H9 (cell line): ENCODE results near the gene CCDC159. TPM values are rescaled to one million over a fixed set of nuclear protein-coding genes. Genes with fewer than 3 reads are reported as not detected.

Experiments
- DNase-seq: peaks from one replicate; pipeline ENCODE4 v3.0.0-alpha.2; 2017
- H2AFZ ChIP-seq: one replicate; pipeline ENCODE4 v1.6.1; 2013; ENCODE audit warnings: mild to moderate bottlenecking, low read length, control low read depth, moderate library complexity
- H2AK5ac ChIP-seq: 2 replicates; pipeline ENCODE4 v1.6.1; 2013; ENCODE audit warnings: low read length, control low read depth, mixed read lengths; ENCODE audit not compliant: insufficient read length
- H2BK120ac ChIP-seq: one replicate; pipeline ENCODE4 v1.6.1; 2013; ENCODE audit warnings: low read depth, mild to moderate bottlenecking, low read length, control low read depth, inconsistent platforms; ENCODE audit not compliant: poor library complexity, severe bottlenecking
- H2BK12ac ChIP-seq: 2 replicates; pipeline ENCODE4 v1.6.1; 2013; ENCODE audit warnings: low read length, control low read depth, mixed read lengths, low read depth; ENCODE audit not compliant: insufficient read length
- H2BK15ac ChIP-seq: 2 replicates; pipeline ENCODE4 v1.6.1; 2013; ENCODE audit warnings: low read depth, low read length, control low read depth
- H2BK20ac ChIP-seq: one replicate; pipeline ENCODE4 v1.6.1; 2013; ENCODE audit warnings: low read depth, mild to moderate bottlenecking, low read length, control low read depth, inconsistent platforms; ENCODE audit not compliant: poor library complexity, severe bottlenecking
- H2BK5ac ChIP-seq: 2 replicates; pipeline ENCODE4 v1.6.1; 2013; ENCODE audit warnings: low read length, control low read depth, mixed read lengths; ENCODE audit not compliant: insufficient read length
- H3K14ac ChIP-seq: 2 replicates; pipeline ENCODE4 v1.6.1; 2013; ENCODE audit warnings: low read length, control low read depth; ENCODE audit not compliant: insufficient read depth
- H3K18ac ChIP-seq: 2 replicates; pipeline ENCODE4 v1.6.1; 2013; ENCODE audit warnings: low read depth, mild to moderate bottlenecking, mixed read lengths, low read length, control low read depth; ENCODE audit not compliant: insufficient read length
- H3K23ac ChIP-seq: 2 replicates; pipeline ENCODE4 v1.6.1; 2013; ENCODE audit warnings: low read length, control low read depth, mixed read lengths, low read depth; ENCODE audit not compliant: insufficient read length
- H3K23me2 ChIP-seq: 2 replicates; pipeline ENCODE4 v1.6.1; 2013; ENCODE audit warnings: low read depth, mild to moderate bottlenecking, mixed read lengths, low read length, control low read depth; ENCODE audit not compliant: insufficient read length, poor library complexity, severe bottlenecking
- H3K27ac ChIP-seq: 2 replicates; pipeline ENCODE4 v1.5.1; 2013; ENCODE audit warnings: low read length, control low read depth, mixed read lengths, low read depth; ENCODE audit not compliant: insufficient read length
- H3K27me3 ChIP-seq: 2 replicates; pipeline ENCODE4 v1.6.1; 2013; ENCODE audit warnings: low read length, control low read depth, inconsistent platforms; ENCODE audit not compliant: insufficient read depth
- H3K4ac ChIP-seq: 2 replicates; pipeline ENCODE4 v1.6.1; 2013; ENCODE audit warnings: low read depth, mild to moderate bottlenecking, control low read depth, inconsistent platforms, low read length, moderate library complexity
- H3K4me1 ChIP-seq: 2 replicates; pipeline ENCODE4 v1.6.1; 2013; ENCODE audit warnings: low read length, control low read depth, inconsistent platforms; ENCODE audit not compliant: insufficient read depth
- H3K4me2 ChIP-seq: 2 replicates; pipeline ENCODE4 v1.6.1; 2013; ENCODE audit warnings: low read length, control low read depth, mixed read lengths; ENCODE audit not compliant: insufficient read length, insufficient read depth
- H3K56ac ChIP-seq: 2 replicates; pipeline ENCODE4 v1.6.1; 2013; ENCODE audit warnings: low read depth, mild to moderate bottlenecking, mixed read lengths, low read length, control low read depth; ENCODE audit not compliant: insufficient read length
- H3K79me1 ChIP-seq: 2 replicates; pipeline ENCODE4 v1.6.1; 2013; ENCODE audit warnings: low read depth, mild to moderate bottlenecking, moderate library complexity, low read length, control low read depth, inconsistent platforms; ENCODE audit not compliant: insufficient read depth, poor library complexity, severe bottlenecking
- H3K79me2 ChIP-seq: 2 replicates; pipeline ENCODE4 v1.6.1; 2013; ENCODE audit warnings: low read length, control low read depth, inconsistent platforms; ENCODE audit not compliant: insufficient read depth
- H3K9ac ChIP-seq: 2 replicates; pipeline ENCODE4 v1.6.1; 2013; ENCODE audit warnings: low read length, control low read depth, mixed read lengths; ENCODE audit not compliant: insufficient read length; ENCODE audit errors: extremely low read depth
- H3K9me3 ChIP-seq: one replicate; pipeline ENCODE4 v1.6.1; 2013; ENCODE audit warnings: low read depth, low read length, inconsistent platforms; ENCODE audit not compliant: control insufficient read depth
- H3T11ph ChIP-seq: one replicate; pipeline ENCODE4 v1.6.1; 2013; ENCODE audit warnings: mild to moderate bottlenecking, low read length, control low read depth, inconsistent platforms
- H4K20me1 ChIP-seq: one replicate; pipeline ENCODE4 v1.6.1; 2013; ENCODE audit not compliant: control insufficient read depth, insufficient read length, insufficient read depth
- H4K5ac ChIP-seq: 2 replicates; pipeline ENCODE4 v1.6.1; 2013; ENCODE audit warnings: low read depth, mild to moderate bottlenecking, mixed read lengths, low read length, control low read depth; ENCODE audit not compliant: insufficient read length
- H4K8ac ChIP-seq: replicated peaks from 2 replicates; pipeline ENCODE4 v1.6.1; 2013; ENCODE audit warnings: low read length, control low read depth, mixed read lengths, low read depth; ENCODE audit not compliant: insufficient read length
- H4K91ac ChIP-seq: 2 replicates; pipeline ENCODE4 v1.6.1; 2013; ENCODE audit warnings: low read depth, mild to moderate bottlenecking, moderate library complexity, mixed read lengths, low read length, control low read depth; ENCODE audit not compliant: insufficient read length
- H3K27ac Mint-ChIP-seq, 3 experiments: 2 replicates in 2 of 3; 3 replicates in 1 of 3; pipeline ENCODE4 v1.8.0; 2020 to 2021; ENCODE audit warnings: mixed read lengths in 3 of 3, mild to moderate bottlenecking in 1 of 3, moderate library complexity in 1 of 3
- H3K27me3 Mint-ChIP-seq: 2 replicates; pipeline ENCODE4 v1.8.0; 2021; ENCODE audit warnings: low read depth, mild to moderate bottlenecking, moderate library complexity, mixed read lengths
- H3K36me3 Mint-ChIP-seq, 3 experiments: 2 replicates in 2 of 3; 3 replicates in 1 of 3; pipeline ENCODE4 v1.8.0; 2020 to 2021; ENCODE audit warnings: low read depth in 3 of 3, mixed read lengths in 3 of 3; ENCODE audit not compliant: insufficient read depth in 1 of 3
- H3K4me1 Mint-ChIP-seq, 2 experiments: 2 replicates each; pipeline ENCODE4 v1.8.0; 2020; ENCODE audit warnings: mixed read lengths in 2 of 2
- H3K4me3 Mint-ChIP-seq, 2 experiments: 2 replicates in 1 of 2; 3 replicates in 1 of 2; pipeline ENCODE4 v1.8.0; 2020 to 2021; ENCODE audit warnings: mild to moderate bottlenecking in 2 of 2, mixed read lengths in 2 of 2, moderate library complexity in 1 of 2
- H3K9me3 Mint-ChIP-seq, 2 experiments: 2 replicates in 1 of 2; 3 replicates in 1 of 2; pipeline ENCODE4 v1.8.0; 2020; ENCODE audit warnings: mild to moderate bottlenecking in 2 of 2, mixed read lengths in 2 of 2, moderate library complexity in 1 of 2
- WGBS: extraction: QIAGEN DNeasy Blood & Tissue Kit; methylation state at CpG from one replicate; pipeline ENCODE4 v1.1.7; 2013; ENCODE audit warnings: missing lambda C conversion rate, low lambda C conversion rate, mixed read lengths; ENCODE audit not compliant: insufficient read length; ENCODE audit errors: extremely low coverage; 5-methylcytosine and 5-hydroxymethylcytosine counted together
- total RNA-seq: library from RNA; stranded (reverse); gene quantifications from 2 replicates; pipeline ENCODE4 v1.2.1, GENCODE V29; 2021
- TF ChIP-seq, protein P1 (sequence below): fragments of 200-600 bp; sonication (generic); conservative IDR thresholded peaks from 3 replicates; pipeline ENCODE4 v1.8.0; 2021; ENCODE audit warnings: antibody characterized with exemption, mild to moderate bottlenecking

The CCDC159 gene
- total RNA-seq, 1 experiment from 2014 or later: 5.7 TPM

DNA sequence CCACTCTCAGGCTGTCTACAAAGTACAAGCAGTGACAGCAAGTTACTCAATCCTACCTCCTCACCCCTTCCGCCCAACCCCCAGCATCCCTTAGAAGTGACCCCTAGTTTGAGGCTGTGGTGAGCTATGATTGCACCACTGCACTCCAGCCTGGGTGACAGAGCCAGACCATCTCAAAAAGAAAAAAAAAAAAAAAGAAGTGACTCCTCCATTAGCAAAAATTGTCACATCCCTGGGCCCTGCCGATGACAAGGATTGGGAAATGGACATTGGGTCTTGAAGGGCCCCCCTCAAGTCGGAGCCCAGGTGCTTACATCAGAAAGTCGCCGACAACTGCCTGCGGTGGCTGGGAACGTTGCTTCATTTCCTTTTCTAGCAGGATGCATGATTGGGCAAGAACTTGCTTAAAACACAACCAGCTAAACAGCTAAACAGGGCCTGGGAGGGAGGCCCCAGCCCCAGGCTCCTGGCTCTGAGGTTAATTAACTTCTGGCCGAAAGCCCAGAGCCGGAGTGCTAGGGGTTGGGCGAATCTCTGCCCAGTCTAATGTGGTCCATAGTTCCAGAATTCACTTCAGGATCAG is 22.1 kb upstream of the CCDC159 start:
- no CpG with 5 or more reads among the region's 10 CpGs for WGBS
- Histone ChIP-seq H2BK20ac (no peak overlapping the region), H3K23me2 (no peaks in the 10 kb centered on the region), H2BK120ac (no peak overlapping the region), H3K27ac (no peak overlapping the region), H2BK12ac (no peak overlapping the region), H2BK5ac (no peak overlapping the region), H3K4ac (no peak overlapping the region), H3K56ac (no peak overlapping the region), H3K18ac (no peak overlapping the region), H3K79me1 (no peaks in the 10 kb centered on the region), H3K9me3 (no peaks in the 10 kb centered on the region), H3K14ac (no peak overlapping the region), H4K91ac (no peak overlapping the region), H3K4me2 (no peak overlapping the region), H3K79me2 (no peaks in the 10 kb centered on the region), H2BK15ac (no peak overlapping the region), H4K20me1 (no peaks in the 10 kb centered on the region), H3K4me1 (no peaks in the 10 kb centered on the region), H3K23ac (no peak overlapping the region), H2AFZ (no peak overlapping the region), H3K9ac (no peak overlapping the region), H4K8ac (no peak overlapping the region), H2AK5ac (no peak overlapping the region), H4K5ac (no peak overlapping the region), H3K27me3 (no peaks in the 10 kb centered on the region), H3T11ph (no peak overlapping the region)
- DNase-seq: no peak
- H3K36me3 Mint-ChIP-seq: peaks cover 0 to 13% (median 11%) of the 10 kb centered on the region in 3 experiments; a peak in 3 of 7 replicates
- H3K27ac Mint-ChIP-seq: peak overlapping the region in 2 of 3 experiments; percentile 17 to 77; a peak in 1 of 7 replicates
- no peak overlapping the region for H3K4me3 Mint-ChIP-seq
- H3K9me3 Mint-ChIP-seq: no peaks in the 10 kb centered on the region
- peaks cover 6 to 11% of the 10 kb centered on the region in 2 experiments for H3K4me1 Mint-ChIP-seq
- H3K27me3 Mint-ChIP-seq: peaks cover 4% of the 10 kb centered on the region; the same call in 1 of the 2 replicates
- TF ChIP-seq, protein P1, sequence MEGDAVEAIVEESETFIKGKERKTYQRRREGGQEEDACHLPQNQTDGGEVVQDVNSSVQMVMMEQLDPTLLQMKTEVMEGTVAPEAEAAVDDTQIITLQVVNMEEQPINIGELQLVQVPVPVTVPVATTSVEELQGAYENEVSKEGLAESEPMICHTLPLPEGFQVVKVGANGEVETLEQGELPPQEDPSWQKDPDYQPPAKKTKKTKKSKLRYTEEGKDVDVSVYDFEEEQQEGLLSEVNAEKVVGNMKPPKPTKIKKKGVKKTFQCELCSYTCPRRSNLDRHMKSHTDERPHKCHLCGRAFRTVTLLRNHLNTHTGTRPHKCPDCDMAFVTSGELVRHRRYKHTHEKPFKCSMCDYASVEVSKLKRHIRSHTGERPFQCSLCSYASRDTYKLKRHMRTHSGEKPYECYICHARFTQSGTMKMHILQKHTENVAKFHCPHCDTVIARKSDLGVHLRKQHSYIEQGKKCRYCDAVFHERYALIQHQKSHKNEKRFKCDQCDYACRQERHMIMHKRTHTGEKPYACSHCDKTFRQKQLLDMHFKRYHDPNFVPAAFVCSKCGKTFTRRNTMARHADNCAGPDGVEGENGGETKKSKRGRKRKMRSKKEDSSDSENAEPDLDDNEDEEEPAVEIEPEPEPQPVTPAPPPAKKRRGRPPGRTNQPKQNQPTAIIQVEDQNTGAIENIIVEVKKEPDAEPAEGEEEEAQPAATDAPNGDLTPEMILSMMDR: no peak
